ENCODE measurements around the gene C16orf92.

The C16orf92 gene

GRCh38 chr16:29990883-29991570, 32.0 kb upstream of the C16orf92 start:
- Histone ChIP-seq H3K4me1 (ENCODE audit: control insufficient read depth, insufficient read depth, low read length) (no peaks in the 10 kb centered on the region), H3K9me3 (ENCODE audit: control insufficient read depth, insufficient read depth, low read depth, low read length) (no peaks in the 10 kb centered on the region), H3K36me3 (ENCODE audit: control insufficient read depth, insufficient read depth, low read length) (peaks cover 78% of the 10 kb centered on the region), H3K9ac (ENCODE audit: low read length) (no peak overlapping the region), H3K27ac (ENCODE audit: low read depth, low read length) (no peak overlapping the region), H3K4me3 (ENCODE audit: low read depth, low read length) (no peak overlapping the region), H3K27me3 (ENCODE audit: control insufficient read depth, insufficient read depth, low read length) (no peaks in the 10 kb centered on the region)

- H3K4me3 ChIP-seq (ENCODE audit: low read depth, low read length) = no peak overlapping the region
- peaks cover 73% of the 10 kb centered on the region for H3K36me3 ChIP-seq (ENCODE audit: control insufficient read depth, insufficient read depth, low read length)
- H3K27me3 ChIP-seq (ENCODE audit: control insufficient read depth, insufficient read depth, low read length) = no peaks in the 10 kb centered on the region
- no peaks in the 10 kb centered on the region for H3K4me1 ChIP-seq (ENCODE audit: control insufficient read depth, insufficient read depth, low read length)
- H3K9ac ChIP-seq (ENCODE audit: low read length) = no peak overlapping the region
- H3K27ac ChIP-seq (ENCODE audit: low read depth, low read length) = no peak overlapping the region
- H3K9me3 ChIP-seq (ENCODE audit: control insufficient read depth, insufficient read depth, low read depth, low read length) = no peaks in the 10 kb centered on the region
Observed at GRCh38 chr16:29991571-29991904, 31.5 kb upstream of the C16orf92 start.

GRCh38 chr16:29992344-29992967, 30.5 kb upstream of the C16orf92 start:
- no peaks in the 10 kb centered on the region for H3K27me3 ChIP-seq (ENCODE audit: control insufficient read depth, insufficient read depth, low read length)
- H3K4me1 ChIP-seq (ENCODE audit: control insufficient read depth, insufficient read depth, low read length) = no peaks in the 10 kb centered on the region
- H3K36me3 ChIP-seq (ENCODE audit: control insufficient read depth, insufficient read depth, low read length) = peaks cover 64% of the 10 kb centered on the region
- no peaks in the 10 kb centered on the region for H3K9me3 ChIP-seq (ENCODE audit: control insufficient read depth, insufficient read depth, low read depth, low read length)
- no peak overlapping the region for H3K4me3 ChIP-seq (ENCODE audit: low read depth, low read length)
- H3K27ac ChIP-seq (ENCODE audit: low read depth, low read length) = no peak overlapping the region
- H3K9ac ChIP-seq (ENCODE audit: low read length) = no peak overlapping the region

GRCh38 chr16:29993191-29993902, 29.7 kb upstream of the C16orf92 start:
- H3K27me3 ChIP-seq (ENCODE audit: control insufficient read depth, insufficient read depth, low read length) = no peaks in the 10 kb centered on the region
- peaks cover 58% of the 10 kb centered on the region for H3K36me3 ChIP-seq (ENCODE audit: control insufficient read depth, insufficient read depth, low read length)
- H3K27ac ChIP-seq (ENCODE audit: low read depth, low read length) = no peak overlapping the region
- H3K9ac ChIP-seq (ENCODE audit: low read length) = no peak overlapping the region
- H3K4me1 ChIP-seq (ENCODE audit: control insufficient read depth, insufficient read depth, low read length) = no peaks in the 10 kb centered on the region
- no peak overlapping the region for H3K4me3 ChIP-seq (ENCODE audit: low read depth, low read length)
- H3K9me3 ChIP-seq (ENCODE audit: control insufficient read depth, insufficient read depth, low read depth, low read length) = no peaks in the 10 kb centered on the region

GRCh38 chr16:29993903-29994599, 28.9 kb upstream of the C16orf92 start:
- H3K27me3 ChIP-seq (ENCODE audit: control insufficient read depth, insufficient read depth, low read length) = no peaks in the 10 kb centered on the region
- H3K4me1 ChIP-seq (ENCODE audit: control insufficient read depth, insufficient read depth, low read length) = no peaks in the 10 kb centered on the region
- peaks cover 51% of the 10 kb centered on the region for H3K36me3 ChIP-seq (ENCODE audit: control insufficient read depth, insufficient read depth, low read length)
- no peak overlapping the region for H3K27ac ChIP-seq (ENCODE audit: low read depth, low read length)
- H3K9ac ChIP-seq (ENCODE audit: low read length) = no peak overlapping the region
- H3K9me3 ChIP-seq (ENCODE audit: control insufficient read depth, insufficient read depth, low read depth, low read length) = no peaks in the 10 kb centered on the region
- H3K4me3 ChIP-seq (ENCODE audit: low read depth, low read length) = peak overlapping the region; percentile 87; the same call in 1 of the 2 replicates

- Histone ChIP-seq H3K4me3 (ENCODE audit: low read depth, low read length) (peak overlapping the region; percentile 87), H3K27ac (ENCODE audit: low read depth, low read length) (peak overlapping the region; percentile 95; the same call in 1 of the 2 replicates), H3K4me1 (ENCODE audit: control insufficient read depth, insufficient read depth, low read length) (no peaks in the 10 kb centered on the region), H3K36me3 (ENCODE audit: control insufficient read depth, insufficient read depth, low read length) (peaks cover 49% of the 10 kb centered on the region), H3K9ac (ENCODE audit: low read length) (peak overlapping the region; percentile 97), H3K27me3 (ENCODE audit: control insufficient read depth, insufficient read depth, low read length) (no peaks in the 10 kb centered on the region), H3K9me3 (ENCODE audit: control insufficient read depth, insufficient read depth, low read depth, low read length) (no peaks in the 10 kb centered on the region)
Observed at GRCh38 chr16:29994600-29995323, 28.2 kb upstream of the C16orf92 start.

GRCh38 chr16:29995324-29995910, 27.6 kb upstream of the C16orf92 start, which contains the start of gene HIRIP3:
Gene HIRIP3, minus strand, starts transcription at chr16:29995617. Its CDS starts 12 bp downstream, at chr16:29995605.
- peak within 1 kb of the TSS; percentile 87 for H3K4me3 ChIP-seq (ENCODE audit: low read depth, low read length)
- peak within 1 kb of the TSS; percentile 95 for H3K27ac ChIP-seq (ENCODE audit: low read depth, low read length)
- no peaks in the 10 kb centered on the region for H3K9me3 ChIP-seq (ENCODE audit: control insufficient read depth, insufficient read depth, low read depth, low read length)
- peak within 1 kb of the TSS; percentile 97 for H3K9ac ChIP-seq (ENCODE audit: low read length)
- H3K27me3 ChIP-seq (ENCODE audit: control insufficient read depth, insufficient read depth, low read length) = no peaks in the 10 kb centered on the region
- no peaks in the 10 kb centered on the region for H3K4me1 ChIP-seq (ENCODE audit: control insufficient read depth, insufficient read depth, low read length)
- peaks cover 45% of the 10 kb centered on the region for H3K36me3 ChIP-seq (ENCODE audit: control insufficient read depth, insufficient read depth, low read length)

- Histone ChIP-seq H3K36me3 (ENCODE audit: control insufficient read depth, insufficient read depth, low read length) (peaks cover 39% of the 10 kb centered on the region), H3K4me1 (ENCODE audit: control insufficient read depth, insufficient read depth, low read length) (no peaks in the 10 kb centered on the region), H3K27ac (ENCODE audit: low read depth, low read length) (peak within 1 kb of the TSS; percentile 95), H3K4me3 (ENCODE audit: low read depth, low read length) (peak within 1 kb of the TSS; percentile 87), H3K27me3 (ENCODE audit: control insufficient read depth, insufficient read depth, low read length) (no peaks in the 10 kb centered on the region), H3K9ac (ENCODE audit: low read length) (peak within 1 kb of the TSS; percentile 97), H3K9me3 (ENCODE audit: control insufficient read depth, insufficient read depth, low read depth, low read length) (no peaks in the 10 kb centered on the region)
Observed at GRCh38 chr16:29995911-29996765, 26.9 kb upstream of the C16orf92 start, which contains the start of gene INO80E. Gene INO80E, plus strand, starts transcription at chr16:29996241. Its CDS starts 70 bp downstream, at chr16:29996311.

- Histone ChIP-seq H3K27me3 (ENCODE audit: control insufficient read depth, insufficient read depth, low read length) (no peaks in the 10 kb centered on the region), H3K9ac (ENCODE audit: low read length) (peak overlapping the region; percentile 74), H3K4me1 (ENCODE audit: control insufficient read depth, insufficient read depth, low read length) (no peaks in the 10 kb centered on the region), H3K9me3 (ENCODE audit: control insufficient read depth, insufficient read depth, low read depth, low read length) (no peaks in the 10 kb centered on the region), H3K36me3 (ENCODE audit: control insufficient read depth, insufficient read depth, low read length) (peaks cover 34% of the 10 kb centered on the region), H3K4me3 (ENCODE audit: low read depth, low read length) (peak overlapping the region; percentile 87), H3K27ac (ENCODE audit: low read depth, low read length) (no peak overlapping the region)
Observed at GRCh38 chr16:29996766-29997250, 26.2 kb upstream of the C16orf92 start.
